ENCODE data around the gene HLA-E. TPM values are rescaled to one million over a fixed set of nuclear protein-coding genes. Genes with fewer than 3 reads are reported as not detected.

HLA-E gene
- total RNA-seq, 4 donors from 2014 or later, result 313 to 404 (median 383) TPM

DNA sequence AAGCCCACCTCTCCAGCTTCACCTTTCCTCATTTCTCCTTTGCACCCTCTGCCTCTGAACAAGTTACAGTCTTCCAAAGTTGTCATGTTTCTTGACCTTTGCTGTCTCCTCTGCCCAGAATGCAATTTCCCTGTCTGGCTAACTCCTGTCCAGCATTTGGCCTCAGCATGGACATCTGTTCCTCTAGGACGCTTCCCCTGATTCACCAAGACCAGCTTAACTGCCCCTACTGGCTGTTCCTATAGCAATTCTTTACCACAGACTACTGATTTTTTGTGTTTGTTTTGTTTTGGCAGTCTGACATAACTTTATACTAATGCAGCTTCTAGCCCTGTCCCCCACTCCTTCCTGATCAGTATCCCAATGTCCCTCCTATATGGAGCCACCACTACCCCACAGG lies 53.6 kb downstream of the HLA-E start:
- H3K27ac ChIP-seq, result peak overlapping the region; percentile 2 to 62 (median 28)
- H3K27me3 ChIP-seq, result no peaks in the 10 kb centered on the region
- TF ChIP-seq CTCF (IDR thresholded peaks at IDR 0.05) (no peak), POLR2A (IDR thresholded peaks at IDR 0.05) (no peak)
- no peak overlapping the region for H3K4me3 ChIP-seq
- H3K4me1 ChIP-seq, result peaks cover 0 to 14% (median 2%) of the 10 kb centered on the region in 4 donors
- no peak for DNase-seq
- H3K36me3 ChIP-seq, result peaks cover 0 to 17% (median 0%) of the 10 kb centered on the region in 3 donors
- H3K9me3 ChIP-seq, result no peaks in the 10 kb centered on the region

Other genes starting within 250 kb of the HLA-E start
- gene TRIM39, start 162.6 kb upstream of the HLA-E start, total RNA-seq, result 10 to 100 TPM; 10.7 to 23.6 (median 16.4) TPM
- gene RPP21, start 144.4 kb upstream of the HLA-E start, total RNA-seq, result 10 to 100 TPM; 40.5 to 86.6 (median 80.8) TPM
- gene GNL1, start 67.0 kb downstream of the HLA-E start, total RNA-seq, result 10 to 100 TPM; 26.6 to 40.4 (median 33.8) TPM
- gene PRR3, start 67.8 kb downstream of the HLA-E start, total RNA-seq, result 1 to 10 TPM; 1.7 to 9.0 (median 4.8) TPM
- gene ABCF1, start 81.9 kb downstream of the HLA-E start, total RNA-seq, result 100 to 1,000 TPM in 1 of 4 donors, 10 to 100 TPM in 3; 38.6 to 328 (median 45.2) TPM
- 10 to 100 TPM; 47.6 to 74.0 (median 61.3) TPM for gene PPP1R10, start 127.7 kb downstream of the HLA-E start, total RNA-seq
- 10 to 100 TPM; 35.3 to 59.8 (median 42.5) TPM for gene MRPS18B, start 128.3 kb downstream of the HLA-E start, total RNA-seq
- gene ATAT1, start 137.4 kb downstream of the HLA-E start, total RNA-seq, result 10 to 100 TPM in 2 of 4 donors, 1 to 10 TPM in 2; 8.2 to 25.2 (median 15.1) TPM
- 100 to 1,000 TPM in 2 of 4 donors, 10 to 100 TPM in 2; 35.5 to 111 (median 83.8) TPM for gene C6orf136, start 157.6 kb downstream of the HLA-E start, total RNA-seq
- gene DHX16, start 183.5 kb downstream of the HLA-E start, total RNA-seq, result 10 to 100 TPM; 39.6 to 68.1 (median 58.2) TPM
- 10 to 100 TPM in 2 of 4 donors, 1 to 10 TPM in 2; 4.7 to 52.8 (median 9.0) TPM for gene PPP1R18, start 197.1 kb downstream of the HLA-E start, total RNA-seq
- 1 to 10 TPM in 2 of 4 donors, not detected in 2; 2.0 to 2.7 TPM for gene NRM, start 201.5 kb downstream of the HLA-E start, total RNA-seq
- gene MDC1, start 227.8 kb downstream of the HLA-E start, total RNA-seq, result 10 to 100 TPM in 3 of 4 donors, 1 to 10 TPM in 1; 7.5 to 51.2 (median 19.4) TPM
- gene TUBB, start 230.8 kb downstream of the HLA-E start, total RNA-seq, result 100 to 1,000 TPM in 1 of 4 donors, 10 to 100 TPM in 3; 69.9 to 188 (median 95.6) TPM